Ishikawa (cell line): Measurements from ENCODE around the gene OR51B5.

ENCODE experiments used
- EGR1 ChIP-seq: IDR thresholded peaks from 2 replicates; pipeline ENCODE4 v1.6.1; 2012
- EP300 ChIP-seq: IDR thresholded peaks from 2 replicates; pipeline ENCODE4 v1.6.1; 2012; ENCODE audit warnings: borderline replicate concordance
- FOXM1 ChIP-seq: IDR thresholded peaks from 2 replicates; pipeline ENCODE4 v1.6.1; 2012; ENCODE audit warnings: low read depth, borderline replicate concordance
- NFIC ChIP-seq: IDR thresholded peaks from 2 replicates; pipeline ENCODE4 v1.6.1; 2012
- RAD21 ChIP-seq: IDR thresholded peaks from 2 replicates; pipeline ENCODE4 v1.6.1; 2012; ENCODE audit warnings: low read depth
- TCF12 ChIP-seq: IDR thresholded peaks from 2 replicates; pipeline ENCODE4 v1.6.1; 2012; ENCODE audit warnings: low read depth
- YY1 ChIP-seq: IDR thresholded peaks from 2 replicates; pipeline ENCODE4 v1.6.1; 2012; ENCODE audit warnings: low read depth
- TF ChIP-seq, protein P1 (sequence below): IDR thresholded peaks from 2 replicates; pipeline ENCODE4 v1.6.1; 2012; ENCODE audit warnings: low read depth, mild to moderate bottlenecking
- TF ChIP-seq, protein P2 (sequence below): IDR thresholded peaks from 2 replicates; pipeline ENCODE4 v1.6.1; 2012

DNA sequence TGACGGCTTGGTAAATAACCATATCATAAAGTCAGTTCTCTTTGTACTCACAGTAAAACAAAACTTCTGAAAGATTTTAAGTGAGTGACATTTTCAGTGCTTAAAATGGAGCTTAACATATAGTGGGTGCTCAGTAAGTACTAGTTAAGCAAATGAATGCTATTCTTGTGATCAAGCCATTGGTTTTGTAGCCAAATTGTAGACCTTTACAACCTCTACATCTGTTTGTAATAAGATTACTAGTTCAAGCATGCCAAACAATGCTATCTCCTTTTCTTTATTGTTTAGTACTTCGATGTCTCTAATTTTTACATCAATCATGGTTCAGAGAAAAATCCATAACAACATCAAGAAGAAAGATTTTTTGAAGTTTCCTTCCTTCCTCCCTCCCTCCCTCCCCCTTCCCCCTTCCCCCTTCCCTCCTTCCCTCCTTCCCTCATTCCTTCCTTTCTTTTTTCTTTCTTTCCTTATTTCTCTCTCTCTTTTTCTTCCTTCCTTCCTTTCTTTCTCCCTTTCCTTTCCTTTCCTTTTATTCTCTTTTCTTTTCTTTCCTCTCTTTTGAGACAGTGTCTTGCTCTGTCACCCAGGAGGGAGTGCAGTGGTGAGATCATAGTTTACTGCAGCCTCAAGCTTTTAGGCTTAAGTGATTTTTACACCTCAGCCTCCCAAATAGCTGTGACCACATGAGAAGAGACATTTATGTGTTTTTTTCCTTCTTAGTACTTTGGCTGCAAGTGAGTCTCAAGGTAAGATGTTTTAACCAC lies 35.9 kb downstream of the OR51B5 start:
- TF ChIP-seq, protein P1, sequence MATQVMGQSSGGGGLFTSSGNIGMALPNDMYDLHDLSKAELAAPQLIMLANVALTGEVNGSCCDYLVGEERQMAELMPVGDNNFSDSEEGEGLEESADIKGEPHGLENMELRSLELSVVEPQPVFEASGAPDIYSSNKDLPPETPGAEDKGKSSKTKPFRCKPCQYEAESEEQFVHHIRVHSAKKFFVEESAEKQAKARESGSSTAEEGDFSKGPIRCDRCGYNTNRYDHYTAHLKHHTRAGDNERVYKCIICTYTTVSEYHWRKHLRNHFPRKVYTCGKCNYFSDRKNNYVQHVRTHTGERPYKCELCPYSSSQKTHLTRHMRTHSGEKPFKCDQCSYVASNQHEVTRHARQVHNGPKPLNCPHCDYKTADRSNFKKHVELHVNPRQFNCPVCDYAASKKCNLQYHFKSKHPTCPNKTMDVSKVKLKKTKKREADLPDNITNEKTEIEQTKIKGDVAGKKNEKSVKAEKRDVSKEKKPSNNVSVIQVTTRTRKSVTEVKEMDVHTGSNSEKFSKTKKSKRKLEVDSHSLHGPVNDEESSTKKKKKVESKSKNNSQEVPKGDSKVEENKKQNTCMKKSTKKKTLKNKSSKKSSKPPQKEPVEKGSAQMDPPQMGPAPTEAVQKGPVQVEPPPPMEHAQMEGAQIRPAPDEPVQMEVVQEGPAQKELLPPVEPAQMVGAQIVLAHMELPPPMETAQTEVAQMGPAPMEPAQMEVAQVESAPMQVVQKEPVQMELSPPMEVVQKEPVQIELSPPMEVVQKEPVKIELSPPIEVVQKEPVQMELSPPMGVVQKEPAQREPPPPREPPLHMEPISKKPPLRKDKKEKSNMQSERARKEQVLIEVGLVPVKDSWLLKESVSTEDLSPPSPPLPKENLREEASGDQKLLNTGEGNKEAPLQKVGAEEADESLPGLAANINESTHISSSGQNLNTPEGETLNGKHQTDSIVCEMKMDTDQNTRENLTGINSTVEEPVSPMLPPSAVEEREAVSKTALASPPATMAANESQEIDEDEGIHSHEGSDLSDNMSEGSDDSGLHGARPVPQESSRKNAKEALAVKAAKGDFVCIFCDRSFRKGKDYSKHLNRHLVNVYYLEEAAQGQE = no peak
- no peak for TF ChIP-seq EGR1
- TF ChIP-seq, protein P2, sequence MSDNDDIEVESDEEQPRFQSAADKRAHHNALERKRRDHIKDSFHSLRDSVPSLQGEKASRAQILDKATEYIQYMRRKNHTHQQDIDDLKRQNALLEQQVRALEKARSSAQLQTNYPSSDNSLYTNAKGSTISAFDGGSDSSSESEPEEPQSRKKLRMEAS = no peak
- no peak for TF ChIP-seq RAD21
- TF ChIP-seq NFIC = no peak
- TF ChIP-seq YY1 = no peak
- no peak for TF ChIP-seq EP300
- TF ChIP-seq TCF12 = no peak
- no peak for TF ChIP-seq FOXM1
